GM12878 (cell line): Measurements from ENCODE around the gene IDH3A. TPM values are rescaled to one million over a fixed set of nuclear protein-coding genes. Genes with fewer than 3 reads are reported as not detected.
A peak's percentile ranks its signal among the peaks of the same experiment; 100 is the strongest.

Source experiments
- ATAC-seq: fragments of 200-7000 bp; cut with Tn5 transposase; 3 replicates; pipeline ENCODE4 v1.9.1; 2020; ENCODE audit warnings: mild to moderate bottlenecking, moderate library complexity
- BruUV-seq: library from RNA; stranded (reverse); fragments of 400-500 nt; replicated peaks from 2 replicates; lab custom pipeline; 2021; lab: Mats Ljungman, UMichigan
- CTCF ChIA-PET: fragments of 300-600 bp; sonication (Branson Sonifier 250); formaldehyde crosslinking; extraction: SDS; loops from one replicate; lab custom pipeline; 2021; ENCODE audit warnings: inconsistent platforms; lab: Yijun Ruan, JAX
- POLR2A ChIA-PET: fragments of 350-600 bp; formaldehyde crosslinking; extraction: SDS; loops from one replicate; lab custom pipeline; 2021; ENCODE audit warnings: inconsistent platforms; lab: Charles Lee
- RAD21 ChIA-PET: fragments of 300-600 bp; sonication (Branson Sonifier 250); formaldehyde crosslinking; loops from one replicate; lab custom pipeline; 2023; ENCODE audit warnings: antibody characterized with exemption; ENCODE audit not compliant: unreplicated experiment; lab: Charles Lee
- SMC1A ChIA-PET: fragments of 300-600 bp; sonication (Branson Sonifier 250); formaldehyde crosslinking; loops from one replicate; lab custom pipeline; 2023; ENCODE audit not compliant: unreplicated experiment, uncharacterized antibody; lab: Charles Lee
- DNase-seq: peaks from one replicate; pipeline ENCODE4 v3.0.0-alpha.2; 2011; ENCODE audit warnings: low read depth, low spot score
- FAIRE-seq: peaks from 3 replicates; lab custom pipeline; 2011; peaks lifted over from hg19 to GRCh38; lab: Jason Lieb, UNC
- H2AFZ ChIP-seq: 2 replicates; pipeline ENCODE4 v1.6.0; 2011; ENCODE audit warnings: low read depth, low read length, control low read depth; ENCODE audit not compliant: control insufficient read depth
- H3K27ac ChIP-seq: 2 replicates; pipeline ENCODE4 v1.5.1; 2011; ENCODE audit warnings: control low read depth; ENCODE audit not compliant: control insufficient read depth, insufficient read depth
- H3K27me3 ChIP-seq, 2 experiments: replicated peaks in 1 of 2; 2 replicates each; pipeline versions ENCODE4 v1.6.0 to v1.6.1; 2011; ENCODE audit warnings: low read length in 1 of 2; ENCODE audit not compliant: control insufficient read depth in 2 of 2, insufficient read depth in 2 of 2
- H3K36me3 ChIP-seq, 2 experiments: 2 replicates each; pipeline ENCODE4 v1.5.1; 2011; ENCODE audit warnings: low read length in 1 of 2; ENCODE audit not compliant: control insufficient read depth in 2 of 2, insufficient read depth in 2 of 2
- H3K4me1 ChIP-seq: 2 replicates; pipeline ENCODE4 v1.6.1; 2011; ENCODE audit warnings: mild to moderate bottlenecking, low read length, moderate library complexity, mixed read lengths; ENCODE audit not compliant: control insufficient read depth, insufficient read depth
- H3K4me2 ChIP-seq: 2 replicates; pipeline ENCODE4 v1.6.0; 2011; ENCODE audit warnings: control low read depth; ENCODE audit not compliant: control insufficient read depth, insufficient read depth
- H3K4me3 ChIP-seq: fragments of 200-600 bp; sonication (generic); 2 replicates; pipeline ENCODE4 v1.5.1; 2016
- H3K79me2 ChIP-seq: 2 replicates; pipeline ENCODE4 v1.6.0; 2011; ENCODE audit warnings: low read length; ENCODE audit not compliant: control insufficient read depth, insufficient read depth
- H3K9ac ChIP-seq: 2 replicates; pipeline ENCODE4 v1.8.0; 2011; ENCODE audit warnings: low read length, control low read depth, mixed read lengths; ENCODE audit not compliant: control insufficient read depth, insufficient read depth
- H3K9me3 ChIP-seq: replicated peaks from 3 replicates; pipeline ENCODE4 v1.5.1; 2011; ENCODE audit warnings: mild to moderate bottlenecking, low read length; ENCODE audit not compliant: control insufficient read depth, insufficient read depth
- H4K20me1 ChIP-seq: 2 replicates; pipeline ENCODE4 v1.6.0; 2011; ENCODE audit not compliant: control insufficient read depth, insufficient read depth
- BCLAF1 ChIP-seq: fragments of 450-650 bp; IDR thresholded peaks from 2 replicates; pipeline ENCODE4 v1.6.1; 2017; ENCODE audit warnings: antibody characterized with exemption, mild to moderate bottlenecking, moderate library complexity
- CHD1 ChIP-seq: IDR thresholded peaks from 2 replicates; pipeline ENCODE4 v1.6.1; 2012; ENCODE audit warnings: low read depth, low read length, improper control_type of control experiment
- CTCF ChIP-seq, 3 experiments: IDR thresholded peaks in 2 of 3; conservative IDR thresholded peaks in 1 of 3; 2 replicates each; pipeline ENCODE4 v1.5.1; 2011; ENCODE audit warnings: low read depth in 3 of 3, low read length in 3 of 3, mild to moderate bottlenecking in 3 of 3, control low read depth in 2 of 3, moderate library complexity in 2 of 3, inconsistent platforms in 1 of 3, mixed read lengths in 1 of 3; ENCODE audit not compliant: control insufficient read depth in 2 of 3, insufficient read depth in 1 of 3; ENCODE audit errors: extremely low read depth in 1 of 3
- GABPA ChIP-seq: IDR thresholded peaks from 2 replicates; pipeline ENCODE4 v1.6.1; 2014; ENCODE audit warnings: antibody characterized with exemption, low read depth, mild to moderate bottlenecking, inconsistent platforms
- IKZF1 ChIP-seq: fragments of 450-650 bp; conservative IDR thresholded peaks from 2 replicates; pipeline ENCODE4 v1.6.1; 2017; ENCODE audit warnings: antibody characterized with exemption, mild to moderate bottlenecking
- MEF2A ChIP-seq: IDR thresholded peaks from 2 replicates; pipeline ENCODE4 v1.6.1; 2011; ENCODE audit warnings: low read depth, mild to moderate bottlenecking, low read length, moderate library complexity; ENCODE audit not compliant: insufficient read depth
- MEF2B ChIP-seq: fragments of 450-650 bp; IDR thresholded peaks from 2 replicates; pipeline ENCODE4 v1.6.1; 2018; ENCODE audit warnings: mild to moderate bottlenecking, moderate library complexity; ENCODE audit not compliant: partially characterized antibody, poor library complexity, severe bottlenecking
- MLLT1 ChIP-seq: fragments of 450-650 bp; IDR thresholded peaks from 2 replicates; pipeline ENCODE4 v1.6.1; 2016; ENCODE audit warnings: mild to moderate bottlenecking
- MXI1 ChIP-seq: fragments of 150-350 bp; IDR thresholded peaks from 2 replicates; pipeline ENCODE4 v1.6.1; 2011; ENCODE audit warnings: low read depth, mild to moderate bottlenecking, inconsistent platforms, low read length, improper control_type of control experiment
- NFXL1 ChIP-seq: fragments of 450-650 bp; IDR thresholded peaks from 2 replicates; pipeline ENCODE4 v1.6.1; 2017; ENCODE audit warnings: antibody characterized with exemption, mild to moderate bottlenecking, borderline replicate concordance
- RAD21 ChIP-seq: IDR thresholded peaks from 2 replicates; pipeline ENCODE4 v1.6.1; 2011; ENCODE audit warnings: mild to moderate bottlenecking, low read depth, low read length, moderate library complexity; ENCODE audit not compliant: insufficient read depth
- SIN3A ChIP-seq: IDR thresholded peaks from 2 replicates; pipeline ENCODE4 v1.6.1; 2012; ENCODE audit warnings: low read depth, low read length, improper control_type of control experiment
- TAF1 ChIP-seq: IDR thresholded peaks from 2 replicates; pipeline ENCODE4 v1.6.1; 2011; ENCODE audit warnings: mild to moderate bottlenecking, low read depth, low read length, borderline replicate concordance
- TCF12 ChIP-seq: IDR thresholded peaks from 2 replicates; pipeline ENCODE4 v1.6.1; 2011; ENCODE audit warnings: low read depth, mild to moderate bottlenecking, low read length
- YY1 ChIP-seq: IDR thresholded peaks from 2 replicates; pipeline ENCODE4 v1.6.1; 2011; ENCODE audit warnings: low read depth, mild to moderate bottlenecking, low read length
- ZNF622 ChIP-seq: fragments of 450-650 bp; IDR thresholded peaks from 2 replicates; pipeline ENCODE4 v1.6.1; 2017; ENCODE audit warnings: mild to moderate bottlenecking, inconsistent platforms
- WGBS: methylation state at CpG from one replicate; pipeline ENCODE4 v1.1.6; 2016; ENCODE audit warnings: low lambda C conversion rate; ENCODE audit not compliant: insufficient replicate concordance, insufficient coverage; ENCODE audit errors: missing lambda C conversion rate; 5-methylcytosine and 5-hydroxymethylcytosine counted together
- in situ Hi-C: fragments of 300-500 bp; cut with MboI; formaldehyde crosslinking; loops from 9 replicates; pipeline ENCODE4 v1.14.3; 2018; ENCODE audit warnings: mixed read lengths
- intact Hi-C: fragments of 100-400 bp; cut with micrococcal nuclease; formaldehyde crosslinking; loops from one replicate; pipeline ENCODE4 v1.14.2; 2022; ENCODE audit not compliant: unreplicated experiment
- polyA plus RNA-seq, 11 experiments: library from polyadenylated mRNA; depleted of rRNA in 4 of 11; unstranded in 6 of 11; stranded (reverse) in 5 of 11; fragments of >200 nt; fragmentation: Nextera tagmentation in 4 of 11; fragmentation: Illumina TruSeq in 1 of 11; extraction: Ambion mirVana in 4 of 11; extraction: Trizol in 1 of 11; gene quantifications; 1 replicate in 1 of 11; 2 replicates in 10 of 11; pipeline versions ENCODE4 v1.2.1 to v1.2.3, GENCODE V29; 2011 to 2016; ENCODE audit warnings: inconsistent platforms in 2 of 11, missing spikeins in 2 of 11, low read depth in 1 of 11
- total RNA-seq, 4 experiments: library from RNA; depleted of rRNA in 3 of 4; stranded (reverse); fragments of >200 nt in 3 of 4; fragmentation: Illumina TruSeq in 1 of 4; extraction: Trizol in 1 of 4; gene quantifications; 2 replicates each; pipeline versions ENCODE4 v1.2.1 to v1.2.3, GENCODE V29; 2013 to 2021

The IDH3A gene
- total and polyA plus RNA-seq, 10 of the 15 experiments (the other 5 are each of a cell fraction or from before 2014, with no cell fraction given) = 83.9 to 254 (median 195) TPM

- WGBS = 24% methylated on average over 12 of the region's 12 CpGs
- no peaks in the 10 kb centered on the region for H3K79me2 ChIP-seq
- H3K4me2 ChIP-seq = no peak overlapping the region
- H2AFZ ChIP-seq = no peak overlapping the region
- ChIA-PET CTCF (interaction anchor here (0.8 to 10.1 kb wide), 22 partner anchors 8 to 245 kb away, joined by 3 to 108 read pairs (median 6); partner anchors contain the start of genes CIB2 and IDH3A), RAD21 (interaction anchor here (0.6 to 3.9 kb wide), 9 partner anchors 18 to 757 kb away, joined by 3 to 31 read pairs (median 5); partner anchors contain the start of genes CIB2 and HMG20A), SMC1A (interaction anchor here (0.7 to 13.7 kb wide), 15 partner anchors 8 to 122 kb away, joined by 3 to 152 read pairs (median 5); partner anchors contain the start of genes CIB2, IDH3A and SKIC8), POLR2A (interaction anchor here (0.6 to 2.2 kb wide), 5 partner anchors 18 to 127 kb away, joined by 3 to 9 read pairs (median 3); partner anchors contain the start of gene IDH3A)
- no peaks in the 10 kb centered on the region for H4K20me1 ChIP-seq
- peaks cover 24% of the 10 kb centered on the region for H3K4me1 ChIP-seq
- in situ Hi-C loops (no loop called here), intact Hi-C loops (loop anchor here (1.0 kb wide), 1 partner anchor 64 kb away; no protein-coding TSS in a partner anchor)
- peaks cover 2 to 3% of the 10 kb centered on the region in 2 experiments; a peak in 3 of 4 replicates for H3K36me3 ChIP-seq
- no peak overlapping the region for H3K4me3 ChIP-seq
- H3K27ac ChIP-seq = no peak overlapping the region
- H3K9ac ChIP-seq = no peak overlapping the region
- H3K27me3 ChIP-seq = no peaks in the 10 kb centered on the region
- peaks cover 2% of the 10 kb centered on the region; the same call in 1 of the 3 replicates for H3K9me3 ChIP-seq
- DNase-seq (no peak), ATAC-seq (peak; percentile 77), FAIRE-seq (no peak)
- BruUV-seq = no TSS peak
- TF ChIP-seq MEF2B = no peak
- TF ChIP-seq YY1 = peak; percentile 82
- TF ChIP-seq MXI1 = no peak
- TF ChIP-seq RAD21 = peak; percentile 66
- TF ChIP-seq CTCF (IDR thresholded peaks at IDR 0.05 in 2 of 3, conservative IDR thresholded peaks at IDR 0.05 in 1 of 3; ENCODE audit: control insufficient read depth in 2 of 3, extremely low read depth in 1 of 3, insufficient read depth in 1 of 3, low read depth in 3 of 3, low read length in 3 of 3) = peak; percentile 73 to 84 (median 76)
- TF ChIP-seq TAF1 = no peak
- no peak for TF ChIP-seq BCLAF1
- TF ChIP-seq ZNF622 = no peak
- no peak for TF ChIP-seq NFXL1
- no peak for TF ChIP-seq GABPA
- no peak for TF ChIP-seq SIN3A
- 0 out of 2 replicates have a peak, but pooled peaks have one; percentile 19 for TF ChIP-seq TCF12
- no peak for TF ChIP-seq CHD1
- 0 out of 2 replicates have a peak, but pooled peaks have one; percentile 26 for TF ChIP-seq IKZF1
- TF ChIP-seq MLLT1 = no peak
- no peak for TF ChIP-seq MEF2A
Measured at GRCh38 chr15:78177447-78177873, 28.3 kb downstream of the IDH3A start.
